GM21423 (cell line): ENCODE results near the gene RRP15.

Experiments
- ATAC-seq: cut with Tn5 transposase; IDR thresholded peaks from one replicate; pipeline ENCODE4 v1.9.1; 2021; ENCODE audit warnings: mild to moderate bottlenecking, moderate library complexity; ENCODE audit not compliant: unreplicated experiment

The RRP15 gene

GRCh38 chr1:218357893-218358232, 72.8 kb downstream of the RRP15 start:
- ATAC-seq, result no peak

GRCh38 chr1:218361298-218362065, 76.4 kb downstream of the RRP15 start:
- ATAC-seq, result no peak

GRCh38 chr1:218362418-218363076, 77.5 kb downstream of the RRP15 start:
- no peak for ATAC-seq

GRCh38 chr1:218363141-218363540, 78.0 kb downstream of the RRP15 start:
- no peak for ATAC-seq

GRCh38 chr1:218364028-218364710, 79.1 kb downstream of the RRP15 start:
- no peak for ATAC-seq

- no peak for ATAC-seq
These were observed 80.3 kb downstream of the RRP15 start for GRCh38 chr1:218365226-218365999.

- no peak for ATAC-seq
These were observed 81.4 kb downstream of the RRP15 start for GRCh38 chr1:218366322-218367052.

GRCh38 chr1:218367118-218367517, 82.0 kb downstream of the RRP15 start:
- ATAC-seq, result no peak

- no peak for ATAC-seq
These were observed 83.6 kb downstream of the RRP15 start for GRCh38 chr1:218368686-218369085.

GRCh38 chr1:218369688-218370511, 84.8 kb downstream of the RRP15 start:
- ATAC-seq, result no peak

- ATAC-seq, result no peak
These were observed 87.0 kb downstream of the RRP15 start for GRCh38 chr1:218371927-218372672.

GRCh38 chr1:218374401-218375353, 89.6 kb downstream of the RRP15 start:
- ATAC-seq, result no peak

GRCh38 chr1:218376722-218377121, 91.6 kb downstream of the RRP15 start:
- peak; percentile 10 for ATAC-seq

- ATAC-seq, result peak; percentile 83
These were observed 92.1 kb downstream of the RRP15 start for GRCh38 chr1:218377143-218377660.

- ATAC-seq, result no peak
These were observed 95.3 kb downstream of the RRP15 start for GRCh38 chr1:218380125-218380977.

GRCh38 chr1:218382261-218382660, 97.2 kb downstream of the RRP15 start:
- ATAC-seq, result no peak

GRCh38 chr1:218383051-218383450, 98.0 kb downstream of the RRP15 start:
- no peak for ATAC-seq
